Activated T-cell treated with anti-CD3 and anti-CD28 coated beads, Interleukin-2, amount 50 U/mL, for 72 hours (primary cell): ENCODE measurements around the gene C1orf116. TPM values are rescaled to one million over a fixed set of nuclear protein-coding genes. Genes with fewer than 3 reads are reported as not detected.
A peak's percentile ranks its signal among the peaks of the same experiment; 100 is the strongest.

Source experiments
- ATAC-seq, 2 donors: fragments of 150-1000 bp; cut with Tn5 transposase; replicated peaks in 1 of 2; 2 replicates each; pipeline ENCODE4 v1.10.0; 2021; ENCODE audit warnings: moderate library complexity in 2 of 2, mild to moderate bottlenecking in 1 of 2
- DNase-seq, 2 donors: peaks; one replicate each; pipeline ENCODE4 v3.0.0; 2021 to 2022; ENCODE audit warnings: mixed read lengths in 1 of 2
- H3K27ac Mint-ChIP-seq: one replicate; pipeline ENCODE4 v1.8.0; 2022; ENCODE audit warnings: mild to moderate bottlenecking, moderate library complexity, mixed read lengths
- H3K27me3 Mint-ChIP-seq: one replicate; pipeline ENCODE4 v1.8.0; 2022; ENCODE audit warnings: low read depth, mixed read lengths
- H3K36me3 Mint-ChIP-seq, 2 donors: one replicate each; pipeline ENCODE4 v1.8.0; 2022; ENCODE audit warnings: mixed read lengths in 2 of 2, mild to moderate bottlenecking in 1 of 2; ENCODE audit not compliant: insufficient read depth in 2 of 2
- H3K4me1 Mint-ChIP-seq: one replicate; pipeline ENCODE4 v1.8.0; 2022; ENCODE audit warnings: low read depth, mixed read lengths
- H3K4me3 Mint-ChIP-seq, 2 donors: one replicate each; pipeline ENCODE4 v1.8.0; 2022; ENCODE audit warnings: mild to moderate bottlenecking in 2 of 2, mixed read lengths in 2 of 2, moderate library complexity in 2 of 2
- H3K9me3 Mint-ChIP-seq, 2 donors: one replicate each; pipeline ENCODE4 v1.8.0; 2022; ENCODE audit warnings: mixed read lengths in 2 of 2
- total RNA-seq, 2 donors: library from RNA; stranded (reverse); gene quantifications; one replicate each; pipeline ENCODE4 v1.2.3, GENCODE V29; 2022

The C1orf116 gene
- total RNA-seq, 2 donors from 2014 or later, result 0.12 to 0.21 TPM

GRCh38 chr1:207003210-207003609, 29.3 kb downstream of the C1orf116 start:
- ATAC-seq, result no peak

GRCh38 chr1:207002724-207003146, 29.8 kb downstream of the C1orf116 start:
- H3K27me3 Mint-ChIP-seq, result peaks cover 21% of the 10 kb centered on the region
- ATAC-seq (no peak), DNase-seq (no peak)
- no peaks in the 10 kb centered on the region for H3K9me3 Mint-ChIP-seq
- peaks cover 4% of the 10 kb centered on the region for H3K4me1 Mint-ChIP-seq
- H3K36me3 Mint-ChIP-seq, result no peaks in the 10 kb centered on the region
- no peak overlapping the region for H3K27ac Mint-ChIP-seq
- no peak overlapping the region for H3K4me3 Mint-ChIP-seq

More at GRCh38 chr1:207003210-207003609, 29.3 kb downstream of the C1orf116 start:
- no peaks in the 10 kb centered on the region for H3K36me3 Mint-ChIP-seq
- no peaks in the 10 kb centered on the region for H3K9me3 Mint-ChIP-seq
- peaks cover 4% of the 10 kb centered on the region for H3K4me1 Mint-ChIP-seq
- no peak overlapping the region for H3K4me3 Mint-ChIP-seq
- no peak overlapping the region for H3K27ac Mint-ChIP-seq
- H3K27me3 Mint-ChIP-seq, result peaks cover 22% of the 10 kb centered on the region
- DNase-seq, result no peak

DNA sequence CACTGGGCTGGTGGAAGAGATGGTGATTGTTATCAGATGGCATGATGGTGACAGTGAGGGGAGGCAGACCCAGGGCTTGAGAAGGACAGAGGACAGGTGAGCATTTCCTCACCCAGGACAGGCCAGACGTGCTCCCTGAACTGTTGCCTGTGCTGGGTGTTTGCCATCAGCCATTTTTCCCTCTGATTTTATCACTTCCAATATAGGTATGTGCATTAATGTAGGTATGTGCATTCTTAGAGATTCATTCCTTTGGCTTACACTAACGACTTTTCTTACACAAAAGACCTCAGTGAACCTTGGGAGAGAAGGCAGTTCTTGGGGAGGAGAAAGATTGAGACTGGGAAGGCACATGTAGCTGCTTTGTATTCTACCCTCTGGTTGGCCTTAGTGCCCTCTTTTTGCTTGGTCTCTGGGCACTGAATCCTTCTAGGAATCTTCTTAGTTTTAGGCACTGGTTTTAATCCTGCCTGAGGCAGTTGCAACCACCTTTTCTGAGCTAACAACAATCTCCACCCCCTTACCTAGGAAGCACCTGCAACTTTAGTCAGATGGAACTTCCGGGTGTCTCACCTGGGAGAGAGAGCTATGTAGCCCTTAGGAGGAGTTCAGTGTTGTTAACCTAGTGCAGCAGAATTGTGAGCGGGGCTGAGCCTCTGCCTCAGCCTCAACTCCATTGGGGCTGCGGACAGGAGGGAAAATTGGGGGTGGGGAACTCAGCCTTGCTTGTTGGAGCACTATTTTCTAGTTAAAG, 30.9 kb downstream of the C1orf116 start:
- Mint-ChIP-seq H3K27me3 (peaks cover 14% of the 10 kb centered on the region), H3K9me3 (no peaks in the 10 kb centered on the region), H3K36me3 (no peaks in the 10 kb centered on the region), H3K27ac (no peak overlapping the region), H3K4me1 (peaks cover 4% of the 10 kb centered on the region), H3K4me3 (no peak overlapping the region)
- DNase-seq (no peak), ATAC-seq (no peak)

GRCh38 chr1:207000651-207001291, 31.8 kb downstream of the C1orf116 start:
- peaks cover 6% of the 10 kb centered on the region for H3K27me3 Mint-ChIP-seq
- H3K36me3 Mint-ChIP-seq, result no peaks in the 10 kb centered on the region
- DNase-seq (no peak), ATAC-seq (no peak)
- H3K4me1 Mint-ChIP-seq, result peaks cover 4% of the 10 kb centered on the region
- no peak overlapping the region for H3K27ac Mint-ChIP-seq
- no peak overlapping the region for H3K4me3 Mint-ChIP-seq
- H3K9me3 Mint-ChIP-seq, result no peaks in the 10 kb centered on the region

GRCh38 chr1:206998816-206999215, 33.7 kb downstream of the C1orf116 start:
- ATAC-seq (no peak), DNase-seq (no peak)
- H3K9me3 Mint-ChIP-seq, result no peaks in the 10 kb centered on the region
- H3K4me3 Mint-ChIP-seq, result no peak overlapping the region
- no peak overlapping the region for H3K27ac Mint-ChIP-seq
- peaks cover 4% of the 10 kb centered on the region for H3K27me3 Mint-ChIP-seq
- no peaks in the 10 kb centered on the region for H3K36me3 Mint-ChIP-seq
- H3K4me1 Mint-ChIP-seq, result no peaks in the 10 kb centered on the region

- Mint-ChIP-seq H3K27me3 (peaks cover 14% of the 10 kb centered on the region), H3K4me3 (no peak overlapping the region), H3K4me1 (peaks cover under 1% of the 10 kb centered on the region), H3K36me3 (no peaks in the 10 kb centered on the region), H3K27ac (no peak overlapping the region), H3K9me3 (no peaks in the 10 kb centered on the region)
- DNase-seq, result no peak
- no peak for ATAC-seq
Observed at GRCh38 chr1:206992790-206993189, 39.8 kb downstream of the C1orf116 start.

GRCh38 chr1:206987873-206988272, 44.7 kb downstream of the C1orf116 start:
- Mint-ChIP-seq H3K4me3 (no peak overlapping the region), H3K4me1 (peaks cover 4% of the 10 kb centered on the region), H3K36me3 (no peaks in the 10 kb centered on the region), H3K9me3 (no peaks in the 10 kb centered on the region), H3K27me3 (peaks cover 34% of the 10 kb centered on the region), H3K27ac (no peak overlapping the region)
- DNase-seq, result no peak
- ATAC-seq, result peak in 1 of 2 donors; percentile 64

- no peaks in the 10 kb centered on the region for H3K36me3 Mint-ChIP-seq
- peaks cover 4% of the 10 kb centered on the region for H3K4me1 Mint-ChIP-seq
- H3K4me3 Mint-ChIP-seq, result no peak overlapping the region
- H3K27ac Mint-ChIP-seq, result no peak overlapping the region
- DNase-seq, result no peak
- no peak for ATAC-seq
- H3K9me3 Mint-ChIP-seq, result no peaks in the 10 kb centered on the region
- peaks cover 37% of the 10 kb centered on the region for H3K27me3 Mint-ChIP-seq
Observed at GRCh38 chr1:206986885-206987284, 45.7 kb downstream of the C1orf116 start.

DNA sequence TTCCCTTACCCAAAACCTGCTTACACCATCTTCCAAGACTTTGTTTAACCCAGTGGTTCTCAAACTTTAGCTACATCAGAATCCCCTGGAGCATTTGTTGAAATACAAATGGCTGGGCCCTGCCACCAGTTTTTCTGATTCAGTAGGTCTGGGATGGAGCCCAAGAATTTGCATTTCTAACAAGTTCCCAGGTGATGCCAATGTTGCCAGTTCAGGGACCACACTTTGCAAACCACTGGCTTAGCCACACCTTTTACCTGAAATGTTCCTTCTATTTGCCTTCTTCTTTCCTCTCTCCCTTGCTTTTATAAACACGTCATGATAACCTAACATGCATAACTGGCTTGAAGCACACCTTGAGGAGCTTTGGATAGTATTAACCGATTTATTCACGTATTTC, 46.2 kb downstream of the C1orf116 start:
- Mint-ChIP-seq H3K9me3 (no peaks in the 10 kb centered on the region), H3K27ac (no peak overlapping the region), H3K4me3 (no peak overlapping the region), H3K4me1 (peaks cover 4% of the 10 kb centered on the region), H3K36me3 (no peaks in the 10 kb centered on the region), H3K27me3 (peaks cover 37% of the 10 kb centered on the region)
- ATAC-seq, result no peak
- DNase-seq, result no peak

GRCh38 chr1:206985162-206985749, 47.3 kb downstream of the C1orf116 start:
- Mint-ChIP-seq H3K27me3 (peaks cover 34% of the 10 kb centered on the region), H3K9me3 (no peaks in the 10 kb centered on the region), H3K4me1 (peaks cover 4% of the 10 kb centered on the region), H3K4me3 (no peak overlapping the region), H3K27ac (no peak overlapping the region), H3K36me3 (no peaks in the 10 kb centered on the region)
- ATAC-seq (no peak), DNase-seq (no peak)

DNA sequence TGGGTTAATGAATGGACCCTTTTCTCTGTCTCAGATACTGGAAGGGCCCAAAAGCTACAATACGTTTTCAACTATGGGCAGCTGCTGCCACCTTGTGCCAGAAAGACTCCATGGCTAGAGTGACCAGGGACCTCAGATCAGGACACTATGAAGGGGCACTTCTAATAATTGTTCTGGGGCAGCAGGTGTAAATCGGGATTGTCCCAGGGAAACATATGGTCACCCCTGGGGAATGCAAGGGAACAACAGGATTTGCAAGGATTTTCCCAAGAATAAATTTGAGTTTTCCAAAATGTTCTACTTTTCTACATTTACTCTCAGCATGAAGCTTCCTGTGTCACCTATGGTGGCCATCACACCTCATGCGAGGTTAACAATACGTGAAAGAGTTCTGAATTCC, 50.3 kb downstream of the C1orf116 start:
- peak; percentile 71 to 75 for ATAC-seq
- no peaks in the 10 kb centered on the region for H3K9me3 Mint-ChIP-seq
- peak; percentile 60 to 64 for DNase-seq
- peaks cover 6% of the 10 kb centered on the region for H3K4me1 Mint-ChIP-seq
- no peak overlapping the region for H3K27ac Mint-ChIP-seq
- no peak overlapping the region for H3K4me3 Mint-ChIP-seq
- peaks cover 21% of the 10 kb centered on the region for H3K27me3 Mint-ChIP-seq
- no peaks in the 10 kb centered on the region for H3K36me3 Mint-ChIP-seq

DNA sequence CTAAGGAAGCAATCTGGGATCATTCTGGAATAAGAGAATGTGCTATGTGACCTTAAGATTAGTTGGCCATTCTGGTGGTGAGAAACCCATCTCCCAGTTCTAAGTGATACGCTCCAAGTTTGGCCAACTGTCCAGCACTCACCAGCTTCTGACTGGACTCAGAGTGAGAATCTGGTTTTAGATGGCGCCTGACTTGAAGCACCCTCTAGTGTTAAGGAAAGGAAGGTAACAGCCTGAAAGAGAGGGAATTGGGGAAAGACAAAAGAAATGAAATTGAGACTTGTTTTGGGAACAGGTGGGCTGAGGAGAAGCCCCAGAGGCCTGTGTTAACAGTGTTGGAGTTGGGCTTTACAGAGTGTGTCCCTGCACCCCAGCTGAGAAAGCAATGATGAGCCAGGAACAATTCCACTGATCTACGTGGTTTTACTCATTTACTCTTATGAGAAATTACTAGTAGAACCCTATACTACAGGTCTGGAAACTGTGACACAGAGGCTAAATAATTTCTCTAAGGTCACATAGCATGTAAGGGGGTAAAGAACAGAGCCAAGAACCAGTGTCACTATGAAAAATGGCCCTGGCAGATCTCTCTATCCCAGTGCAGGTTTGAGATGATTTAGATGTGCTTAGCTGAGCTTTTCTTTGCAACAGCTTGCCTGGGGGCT, 53.0 kb downstream of the C1orf116 start:
- ATAC-seq, result peak; percentile 37 to 52
- Mint-ChIP-seq H3K27ac (no peak overlapping the region), H3K27me3 (peaks cover 11% of the 10 kb centered on the region)

GRCh38 chr1:206978259-206978658, 54.3 kb downstream of the C1orf116 start:
- H3K9me3 Mint-ChIP-seq, result no peaks in the 10 kb centered on the region
- no peak overlapping the region for H3K4me3 Mint-ChIP-seq
- H3K4me1 Mint-ChIP-seq, result peaks cover 6% of the 10 kb centered on the region

More for the DNA sequence above, 53.0 kb downstream of the C1orf116 start:
- no peak overlapping the region for H3K4me3 Mint-ChIP-seq
- H3K36me3 Mint-ChIP-seq, result no peaks in the 10 kb centered on the region
- peaks cover 6% of the 10 kb centered on the region for H3K4me1 Mint-ChIP-seq
- DNase-seq, result no peak
- H3K9me3 Mint-ChIP-seq, result no peaks in the 10 kb centered on the region

More at GRCh38 chr1:206978259-206978658, 54.3 kb downstream of the C1orf116 start:
- no peak for ATAC-seq
- H3K36me3 Mint-ChIP-seq, result no peaks in the 10 kb centered on the region
- H3K27ac Mint-ChIP-seq, result no peak overlapping the region
- DNase-seq, result no peak
- peaks cover 7% of the 10 kb centered on the region for H3K27me3 Mint-ChIP-seq
